K562 (cell line): Measurements from ENCODE around the gene OR52A5. TPM values are rescaled to one million over a fixed set of nuclear protein-coding genes. Genes with fewer than 3 reads are reported as not detected.
"Not testable (repeated sequence)": the region's sequence is repeated elsewhere in the genome, so short reads cannot be mapped to it uniquely, and the experiment has no call there.

Experiments
- ATAC-seq: fragments of 200-7000 bp; cut with Tn5 transposase; 3 replicates; pipeline ENCODE4 v1.9.1; 2020; ENCODE audit warnings: moderate library complexity
- BruUV-seq: library from RNA; stranded (reverse); fragments of 400-500 nt; replicated peaks from 2 replicates; lab custom pipeline; 2021; lab: Mats Ljungman, UMichigan
- CTCF ChIA-PET: fragments of 300-600 bp; formaldehyde crosslinking; extraction: SDS; loops from one replicate; lab custom pipeline; 2021; ENCODE audit warnings: low intra/inter-chr PET ratio; lab: Yijun Ruan, JAX
- POLR2A ChIA-PET: fragments of 300-600, 350-650 bp; sonication (Branson Sonifier 250); formaldehyde crosslinking; extraction: SDS; loops from one replicate; lab custom pipeline; 2021; ENCODE audit warnings: antibody characterized with exemption, inconsistent platforms; lab: Yijun Ruan, JAX
- DNase-seq, 4 experiments: peaks; one replicate each; pipeline versions ENCODE4 v3.0.0 to v3.0.0-alpha.2; 2011 to 2018; ENCODE audit warnings: low spot score in 3 of 4, mixed read lengths in 3 of 4; ENCODE audit errors: extremely low read depth in 1 of 4
- FAIRE-seq: peaks from 2 replicates; lab custom pipeline; 2011; peaks lifted over from hg19 to GRCh38; lab: Jason Lieb, UNC
- H2AFZ ChIP-seq: 2 replicates; pipeline ENCODE4 v1.6.0; 2011; ENCODE audit warnings: low read depth, low read length, control low read depth, inconsistent platforms
- H3K27ac ChIP-seq: fragments of 200-600 bp; 3 replicates; pipeline ENCODE4 v1.8.0; 2011; ENCODE audit warnings: low read depth, mild to moderate bottlenecking, control low read depth, inconsistent platforms, low read length, moderate library complexity, mixed read lengths; ENCODE audit errors: extremely low read depth
- H3K27me3 ChIP-seq, 2 experiments: fragments of 300-600 bp in 1 of 2; 2 replicates in 1 of 2; 3 replicates in 1 of 2; pipeline versions ENCODE4 v1.6.0 to v1.8.0; 2011; ENCODE audit warnings: inconsistent platforms in 2 of 2, low read length in 2 of 2, mild to moderate bottlenecking in 1 of 2, mixed read lengths in 1 of 2, moderate library complexity in 1 of 2; ENCODE audit not compliant: control insufficient read depth in 2 of 2, insufficient read depth in 2 of 2
- H3K36me3 ChIP-seq: fragments of 300-600 bp; 3 replicates; pipeline ENCODE4 v1.8.0; 2011; ENCODE audit warnings: mild to moderate bottlenecking, low read length, inconsistent platforms; ENCODE audit not compliant: control insufficient read depth, insufficient read depth
- H3K4me1 ChIP-seq, 2 experiments: fragments of 200-600 bp in 1 of 2; replicated peaks in 1 of 2; 2 replicates in 1 of 2; 3 replicates in 1 of 2; pipeline versions ENCODE4 v1.5.1 to v1.8.0; 2011; ENCODE audit warnings: inconsistent platforms in 2 of 2, low read length in 2 of 2, mild to moderate bottlenecking in 1 of 2, mixed read lengths in 1 of 2, moderate library complexity in 1 of 2; ENCODE audit not compliant: control insufficient read depth in 2 of 2, insufficient read depth in 2 of 2
- H3K4me2 ChIP-seq: 2 replicates; pipeline ENCODE4 v1.6.1; 2011; ENCODE audit warnings: low read length, control low read depth, inconsistent platforms, mixed read lengths; ENCODE audit not compliant: insufficient read depth
- H3K4me3 ChIP-seq: fragments of 200-600 bp; sonication (generic), shearing (Covaris generic); 2 replicates; pipeline ENCODE4 v1.5.1; 2016; ENCODE audit warnings: control low read depth, inconsistent platforms
- H3K79me2 ChIP-seq: fragments of 200-600 bp; 3 replicates; pipeline ENCODE4 v1.8.0; 2011; ENCODE audit warnings: low read length, inconsistent platforms; ENCODE audit not compliant: control insufficient read depth, insufficient read depth
- H3K9ac ChIP-seq, 2 experiments: 2 replicates each; pipeline versions ENCODE4 v1.6.0 to v1.6.1; 2011; ENCODE audit warnings: low read depth in 2 of 2, low read length in 2 of 2, control low read depth in 1 of 2, inconsistent platforms in 1 of 2, mild to moderate bottlenecking in 1 of 2, mixed read lengths in 1 of 2; ENCODE audit not compliant: insufficient read depth in 1 of 2
- H3K9me1 ChIP-seq: one replicate; pipeline ENCODE4 v1.6.0; 2011; ENCODE audit warnings: inconsistent platforms, mild to moderate bottlenecking, low read length, moderate library complexity; ENCODE audit not compliant: control insufficient read depth, insufficient read depth
- H3K9me3 ChIP-seq: replicated peaks from 2 replicates; pipeline ENCODE4 v1.5.1; 2011; ENCODE audit warnings: low read depth, low read length, inconsistent platforms; ENCODE audit not compliant: control insufficient read depth, insufficient read depth
- H4K20me1 ChIP-seq: replicated peaks from 2 replicates; pipeline ENCODE4 v1.6.1; 2011; ENCODE audit warnings: low read length, inconsistent platforms, mixed read lengths; ENCODE audit not compliant: control insufficient read depth, insufficient read depth
- CEBPG ChIP-seq, 3 experiments: fragments of 200-800 bp in 1 of 3; sonication (Bioruptor generic) in 1 of 3; sonication (generic) in 1 of 3; formaldehyde crosslinking in 1 of 3; IDR thresholded peaks in 2 of 3; conservative IDR thresholded peaks in 1 of 3; 2 replicates each; pipeline versions ENCODE4 v1.6.1 to v1.8.0; 2016 to 2022; ENCODE audit warnings: missing compliant biosample characterization in 2 of 3, missing genetic modification characterization in 2 of 3, mild to moderate bottlenecking in 1 of 3, missing genetic modification reagents in 1 of 3
- CXXC5 ChIP-seq: fragments of 250-450 bp; sonication (Bioruptor Pico); IDR thresholded peaks from 2 replicates; pipeline ENCODE4 v1.8.0; 2022; ENCODE audit warnings: inconsistent platforms, mild to moderate bottlenecking, moderate library complexity
- NR2C1 ChIP-seq, 2 experiments: fragments of 450-650 bp; IDR thresholded peaks; 2 replicates each; pipeline ENCODE4 v1.6.1; 2017; ENCODE audit warnings: mild to moderate bottlenecking in 2 of 2, antibody characterized with exemption in 1 of 2, inconsistent platforms in 1 of 2, missing compliant biosample characterization in 1 of 2, missing genetic modification characterization in 1 of 2
- TEAD4 ChIP-seq, 2 experiments: sonication (generic) in 1 of 2; formaldehyde crosslinking in 1 of 2; IDR thresholded peaks; 2 replicates each; pipeline versions ENCODE4 v1.6.1 to v1.8.0; 2012 to 2022; ENCODE audit warnings: borderline replicate concordance in 1 of 2, inconsistent platforms in 1 of 2, low read length in 1 of 2, mild to moderate bottlenecking in 1 of 2, missing genetic modification reagents in 1 of 2
- ZFX ChIP-seq: sonication (generic); formaldehyde crosslinking; IDR thresholded peaks from 2 replicates; pipeline ENCODE4 v1.8.0; 2022; ENCODE audit warnings: mild to moderate bottlenecking, missing genetic modification reagents, moderate library complexity
- ZNF354B ChIP-seq: fragments of 250-450 bp; sonication (Bioruptor Pico); IDR thresholded peaks from 2 replicates; pipeline ENCODE4 v1.4.0; 2020
- ZNF449 ChIP-seq: fragments of 250-450 bp; sonication (Bioruptor Pico); IDR thresholded peaks from 2 replicates; pipeline ENCODE4 v1.8.0; 2022; ENCODE audit warnings: moderate library complexity, mild to moderate bottlenecking, inconsistent platforms
- ZNF592 ChIP-seq: fragments of 450-650 bp; IDR thresholded peaks from 2 replicates; pipeline ENCODE4 v1.6.1; 2017; ENCODE audit warnings: antibody characterized with exemption, mild to moderate bottlenecking
- in situ Hi-C: fragments of 300-500 bp; cut with MboI; formaldehyde crosslinking; loops from 4 replicates; pipeline ENCODE4 v1.15.0; 2018; ENCODE audit warnings: inconsistent platforms, mixed read lengths
- intact Hi-C: fragments of 100-400 bp; cut with micrococcal nuclease; formaldehyde crosslinking; loops from 2 replicates; pipeline ENCODE4 v1.14.2; 2022
- polyA plus RNA-seq, 8 experiments: library from polyadenylated mRNA; depleted of rRNA in 4 of 8; stranded (reverse) in 5 of 8; unstranded in 3 of 8; fragments of >200 nt; fragmentation: Nextera tagmentation in 2 of 8; fragmentation: Illumina TruSeq in 1 of 8; extraction: Ambion mirVana in 2 of 8; extraction: Trizol in 1 of 8; gene quantifications; 2 replicates each; pipeline versions ENCODE4 v1.2.1 to v1.2.3, GENCODE V29; 2011 to 2014; ENCODE audit warnings: inconsistent platforms in 1 of 8, missing spikeins in 1 of 8
- total RNA-seq, 7 experiments: library from RNA; depleted of rRNA in 6 of 7; stranded (reverse); fragments of >200 nt in 6 of 7; fragmentation: Illumina TruSeq in 2 of 7; extraction: Trizol in 2 of 7; gene quantifications; 2 replicates each; pipeline versions ENCODE4 v1.2.1 to v1.2.3, GENCODE V29; 2011 to 2021; ENCODE audit warnings: low replicate concordance in 1 of 7

Gene OR52A5
- total and polyA plus RNA-seq, 9 of the 15 experiments (the other 6 are each of a cell fraction or from before 2014, with no cell fraction given), result 0.04 to 1.1 (median 0.94) TPM; not detected in 6

GRCh38 chr11:5171856-5172255 is 33.7 kb upstream of the OR52A5 start (continued):
- TF ChIP-seq CEBPG (CRISPR knock-in tag; IDR thresholded peaks at IDR 0.05), result no peak
- no peak for TF ChIP-seq CEBPG (tag; conservative IDR thresholded peaks at IDR 0.05 in 1 of 2, IDR thresholded peaks at IDR 0.05 in 1 of 2)
- TF ChIP-seq TEAD4 (IDR thresholded peaks at IDR 0.05; ENCODE audit: low read length), result peak; percentile 68
- no peak for TF ChIP-seq TEAD4 (CRISPR knock-in tag; IDR thresholded peaks at IDR 0.05; ENCODE audit: borderline replicate concordance)
- no peak for TF ChIP-seq ZNF354B
- no peak for TF ChIP-seq ZNF449 (CRISPR knock-in tag)
- TF ChIP-seq CXXC5, result peak; percentile 24; the same call in 1 of the 2 replicates

- POLR2A ChIA-PET; H3K36me3 ChIP-seq; H3K27me3 ChIP-seq; CTCF ChIA-PET; intact Hi-C loops; H3K4me3 ChIP-seq; H4K20me1 ChIP-seq; DNase-seq; H3K9me1 ChIP-seq; H3K79me2 ChIP-seq; in situ Hi-C loops; BruUV-seq; H3K9me3 ChIP-seq; TF ChIP-seq NR2C1 (IDR thresholded peaks at IDR 0.05): not testable (repeated sequence)
- peak; percentile 48 for FAIRE-seq
- Histone ChIP-seq H3K27ac (peak overlapping the region; percentile 45; the same call in 2 of the 3 replicates), H2AFZ (peak overlapping the region; percentile 88), H3K4me2 (peak overlapping the region; percentile 33; the same call in 1 of the 2 replicates), H3K4me1 (peaks cover 3 to 11% of the 10 kb centered on the region in 2 experiments; a peak in 3 of 5 replicates), H3K9ac (peak overlapping the region in 1 of 2 experiments; percentile 36; a peak in 1 of 4 replicates)
- TF ChIP-seq ZFX (CRISPR knock-in tag), result 0 out of 2 replicates have a peak, but pooled peaks have one; percentile 27
- peak; percentile 79; the same call in 1 of the 2 replicates for TF ChIP-seq ZNF592
- TF ChIP-seq NR2C1 (tag; IDR thresholded peaks at IDR 0.05), result peak; percentile 24; the same call in 1 of the 2 replicates
- ATAC-seq, result peak; percentile 68
Observed at GRCh38 chr11:5165898-5166297, 27.7 kb upstream of the OR52A5 start.
